ENCODE measurements around the gene LMX1B.
"Not testable (repeated sequence)": the region's sequence is repeated elsewhere in the genome, so short reads cannot be mapped to it uniquely, and the experiment has no call there.

Gene LMX1B

GRCh38 chr9:126721564-126721981 lies 107.8 kb downstream of the LMX1B start:
- DNase-seq: peak in 1 of 4 experiments; percentile 17

DNA sequence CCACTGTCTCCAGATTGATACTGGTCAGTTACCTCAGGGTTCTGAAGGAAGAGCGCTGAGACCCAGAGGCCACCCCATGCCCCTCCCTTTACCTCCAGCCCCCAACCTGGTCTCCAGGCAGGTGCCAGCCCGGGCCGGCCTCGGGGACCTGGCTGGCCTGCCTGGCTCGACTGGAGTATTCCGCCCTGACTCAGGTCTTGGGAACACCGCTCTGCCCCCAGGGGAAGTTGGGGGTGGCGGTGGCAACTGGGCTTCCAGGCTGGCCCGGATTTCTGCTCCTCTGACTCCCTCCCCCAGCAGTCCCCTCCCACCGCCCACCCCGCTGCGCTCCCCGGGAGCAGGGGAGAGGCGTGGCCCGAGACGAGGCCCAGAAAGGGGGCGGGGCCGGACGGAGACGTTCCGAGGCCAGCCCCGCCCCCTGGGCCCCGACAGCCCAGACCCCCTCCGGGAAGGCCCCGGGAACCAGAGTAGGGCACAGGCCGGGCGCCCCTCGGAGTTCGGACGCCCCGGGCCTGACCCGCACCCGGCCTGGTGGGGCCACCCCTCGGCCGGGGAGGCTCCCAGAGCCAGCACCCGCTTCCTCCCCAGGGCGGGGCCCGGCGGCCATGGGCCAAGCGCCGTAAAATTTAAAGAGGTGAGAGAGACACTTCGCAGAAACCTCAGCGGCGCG lies 108.7 kb downstream of the LMX1B start:
- peak; percentile 70 to 87 (median 73) for DNase-seq

- DNase-seq: peak; percentile 33 to 75 (median 46)
These were observed 109.4 kb downstream of the LMX1B start for GRCh38 chr9:126722922-126723806.

- no peak for DNase-seq
These were observed 110.1 kb downstream of the LMX1B start for GRCh38 chr9:126723807-126724172.

DNA sequence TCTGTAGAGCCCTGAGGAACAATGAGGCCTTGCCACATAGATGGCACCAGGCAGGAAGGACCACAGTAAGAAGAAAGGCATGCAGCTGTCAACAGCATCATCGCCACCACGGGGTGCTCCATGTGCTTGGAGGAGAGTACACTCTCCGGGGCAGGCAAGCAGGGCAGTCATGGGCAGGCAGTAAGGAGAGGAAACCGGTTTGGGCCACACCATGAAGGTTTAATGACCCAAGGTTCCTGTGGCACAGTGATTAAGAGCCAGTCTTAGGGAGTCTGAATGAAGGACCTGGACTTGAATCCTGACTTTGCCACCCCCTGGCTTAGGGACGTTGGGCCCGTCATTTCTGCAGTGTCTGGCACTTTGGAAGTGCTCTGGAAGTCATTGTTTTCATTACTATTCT lies 110.5 kb downstream of the LMX1B start:
- no peak for DNase-seq

GRCh38 chr9:126725485-126725884 lies 111.8 kb downstream of the LMX1B start:
- not testable (repeated sequence) for DNase-seq

DNA sequence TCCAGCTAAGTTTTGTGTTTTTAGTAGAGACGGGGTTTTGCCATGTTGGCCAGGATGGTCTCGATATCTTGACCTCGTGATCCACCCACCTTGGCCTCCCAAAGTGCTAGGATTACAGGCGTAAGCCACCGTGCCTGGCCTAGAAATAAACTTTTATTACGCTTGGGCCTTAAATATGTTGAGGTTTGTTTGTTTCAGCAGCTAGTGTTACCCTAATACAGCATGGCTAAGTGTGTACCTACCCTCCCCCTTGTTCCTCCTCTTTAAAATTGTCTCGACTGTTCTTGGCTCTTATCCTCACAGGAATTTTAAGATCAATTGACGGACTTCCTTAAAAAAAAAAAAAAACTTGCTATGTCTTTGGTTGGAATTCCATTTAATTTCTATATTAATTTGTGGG lies 114.5 kb downstream of the LMX1B start:
- not testable (repeated sequence) for DNase-seq

- DNase-seq: not testable (repeated sequence)
These were observed 116.9 kb downstream of the LMX1B start for GRCh38 chr9:126730592-126730991.

- no peak for DNase-seq
These were observed 119.3 kb downstream of the LMX1B start for GRCh38 chr9:126733005-126733404.

GRCh38 chr9:126734877-126735276 lies 121.1 kb downstream of the LMX1B start:
- DNase-seq: no peak

GRCh38 chr9:126735482-126735881 lies 121.8 kb downstream of the LMX1B start:
- no peak for DNase-seq

GRCh38 chr9:126738553-126738952 lies 124.8 kb downstream of the LMX1B start:
- DNase-seq: no peak

DNA sequence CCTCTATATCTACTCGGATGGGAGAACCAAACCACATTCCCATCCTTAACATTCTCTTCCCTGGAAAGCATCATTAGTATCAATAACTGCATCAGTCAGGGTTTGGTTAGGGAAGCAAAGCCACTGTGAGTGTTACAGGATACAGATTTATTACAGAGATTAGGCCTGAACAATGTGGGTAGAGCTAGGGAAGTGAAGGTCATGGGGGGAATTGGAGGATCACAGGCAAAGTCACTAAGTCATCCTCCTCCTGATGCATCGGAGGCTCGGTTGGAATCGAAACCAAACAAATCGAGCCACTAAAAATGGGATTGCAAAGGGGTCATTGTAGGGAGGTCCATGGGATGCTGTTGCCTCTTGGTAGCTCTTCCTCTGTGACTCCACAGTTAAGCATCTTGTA lies 129.3 kb downstream of the LMX1B start:
- no peak for DNase-seq

DNA sequence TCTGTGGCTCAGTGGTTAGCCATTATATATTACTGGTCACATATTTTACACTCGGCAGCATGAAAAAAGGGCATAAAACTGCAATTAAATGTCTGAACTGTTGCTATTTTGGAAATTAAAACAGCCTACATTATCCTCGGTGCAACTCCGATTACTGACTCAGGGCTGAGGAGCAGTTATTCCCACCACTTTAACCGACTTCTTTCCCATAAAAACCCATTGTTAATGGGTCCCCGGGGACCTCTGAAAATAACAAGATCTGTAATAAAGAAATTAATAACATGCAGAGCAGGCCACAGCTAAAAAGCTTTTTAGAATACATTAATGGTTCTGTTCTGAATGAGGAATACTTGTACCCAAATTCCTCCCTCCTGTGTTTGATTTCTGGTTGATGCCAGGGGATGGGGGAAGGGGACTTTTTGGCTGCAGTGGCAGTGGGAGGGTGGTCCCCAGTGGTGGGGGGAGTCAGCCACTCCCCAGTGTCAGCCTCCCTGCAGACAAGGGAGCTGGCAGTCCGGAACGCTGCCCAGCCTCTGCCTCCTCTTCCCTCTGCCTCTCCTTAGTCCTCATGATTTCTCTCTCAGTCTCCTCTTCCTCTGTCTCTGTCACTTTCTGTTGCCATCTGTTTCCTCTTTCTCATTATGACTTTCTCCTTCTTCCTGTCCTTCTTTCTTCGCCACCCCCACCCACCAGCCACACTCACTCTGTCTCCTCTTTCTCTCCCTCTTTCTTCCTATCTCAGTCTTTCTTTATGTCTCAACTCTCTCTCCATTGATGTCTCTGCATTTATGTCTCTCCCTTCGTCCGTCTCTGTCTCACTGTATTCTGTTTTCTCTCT lies 132.1 kb downstream of the LMX1B start:
- DNase-seq: no peak

Data from activated naive CD4-positive, alpha-beta T cell (primary cell).